ENCODE data around the gene GFOD1.
A peak's percentile ranks its signal among the peaks of the same experiment; 100 is the strongest.

Gene GFOD1

GRCh38 chr6:13487122-13488014 is at the start of gene GFOD1:
Gene GFOD1 (minus strand): TSS chr6:13487600. CDS start chr6:13486890, 710 bp downstream.
- peak; percentile 77 for DNase-seq

GRCh38 chr6:13536796-13537526 is 49.6 kb upstream of the GFOD1 start:
- DNase-seq, result no peak

- DNase-seq, result no peak
Measured at GRCh38 chr6:13535306-13535705, 47.9 kb upstream of the GFOD1 start.

- DNase-seq, result no peak
Measured at GRCh38 chr6:13534536-13534935, 47.1 kb upstream of the GFOD1 start.

- no peak for DNase-seq
Measured at GRCh38 chr6:13531956-13532355, 44.6 kb upstream of the GFOD1 start.

GRCh38 chr6:13528777-13529343 is 41.5 kb upstream of the GFOD1 start:
- no peak for DNase-seq

- DNase-seq, result no peak
Measured at GRCh38 chr6:13528232-13528631, 40.8 kb upstream of the GFOD1 start.

- DNase-seq, result no peak
Measured at GRCh38 chr6:13527671-13528056, 40.3 kb upstream of the GFOD1 start.

- DNase-seq, result no peak
Measured at GRCh38 chr6:13526727-13527670, 39.6 kb upstream of the GFOD1 start.

GRCh38 chr6:13526357-13526726 is 38.9 kb upstream of the GFOD1 start:
- DNase-seq, result no peak

- DNase-seq, result no peak
Measured at GRCh38 chr6:13524801-13525508, 37.6 kb upstream of the GFOD1 start.

- DNase-seq, result no peak
Measured at GRCh38 chr6:13523826-13524622, 36.6 kb upstream of the GFOD1 start.

GRCh38 chr6:13522656-13523055 is 35.3 kb upstream of the GFOD1 start:
- DNase-seq, result no peak

- no peak for DNase-seq
Measured at GRCh38 chr6:13519839-13520238, 32.4 kb upstream of the GFOD1 start.

- DNase-seq, result no peak
Measured at GRCh38 chr6:13517116-13517515, 29.7 kb upstream of the GFOD1 start.

GRCh38 chr6:13515912-13516311 is 28.5 kb upstream of the GFOD1 start:
- DNase-seq, result no peak

GRCh38 chr6:13513626-13514502 is 26.5 kb upstream of the GFOD1 start:
- DNase-seq, result no peak

GRCh38 chr6:13512900-13513299 is 25.5 kb upstream of the GFOD1 start:
- no peak for DNase-seq

- no peak for DNase-seq
Measured at GRCh38 chr6:13511913-13512717, 24.7 kb upstream of the GFOD1 start.

All from stimulated activated CD4-positive, alpha-beta T cell treated with anti-CD3 and anti-CD28 coated beads, Interleukin-4, amount 100 ng/mL, for 24 hours (primary cell).